Right cardiac atrium (tissue), 5 donors: ENCODE results near the gene TTC9. TPM values are rescaled to one million over a fixed set of nuclear protein-coding genes. Genes with fewer than 3 reads are reported as not detected.

Source experiments
- ATAC-seq, 2 donors: fragments of 200-7000 bp; cut with Tn5 transposase; one replicate each; pipeline versions ENCODE4 v1.8.0 to v1.9.1; 2020; ENCODE audit warnings: moderate library complexity in 2 of 2, mild to moderate bottlenecking in 1 of 2
- DNase-seq, 3 donors: peaks; one replicate each; pipeline ENCODE4 v3.0.0-alpha.2; 2020
- H3K27ac ChIP-seq: one replicate; pipeline ENCODE4 v1.5.1; 2013; ENCODE audit warnings: mild to moderate bottlenecking, low read length, control low read depth, moderate library complexity
- H3K27me3 ChIP-seq: one replicate; pipeline ENCODE4 v1.6.1; 2013; ENCODE audit not compliant: control insufficient read depth, insufficient read depth
- H3K4me1 ChIP-seq: one replicate; pipeline ENCODE4 v1.6.1; 2013; ENCODE audit warnings: low read length; ENCODE audit not compliant: control insufficient read depth, insufficient read depth
- H3K4me3 ChIP-seq: one replicate; pipeline ENCODE4 v1.5.1; 2013; ENCODE audit warnings: low read length, control low read depth
- H3K9me3 ChIP-seq: one replicate; pipeline ENCODE4 v1.6.1; 2013; ENCODE audit warnings: low read length; ENCODE audit not compliant: control insufficient read depth
- WGBS: extraction: QIAGEN DNeasy Blood & Tissue Kit; methylation state at CpG from one replicate; pipeline ENCODE4 v1.1.7; 2013; 5-methylcytosine and 5-hydroxymethylcytosine counted together
- intact Hi-C, 4 donors: fragments of 100-400 bp; cut with DNase I; formaldehyde crosslinking; loops; one replicate each; pipeline versions ENCODE4 v1.11.0 to v1.14.0; 2022 to 2023
- long read RNA-seq, 4 donors: library from polyadenylated mRNA; unstranded; transcript quantifications; one replicate each; pipeline ENCODE4 v2.0.0, GENCODE V29; 2020 to 2021
- polyA plus RNA-seq: library from polyadenylated mRNA; stranded (reverse); fragments of 200-250 nt; gene quantifications from one replicate; pipeline ENCODE4 v1.2.3, GENCODE V29; 2013
- total RNA-seq, 4 donors: library from RNA; stranded (reverse); fragmentation: NEBNext Ultra II Directional; extraction: Animal tissue kit (Norgen Biotek cat#: 25700); gene quantifications; one replicate each; pipeline ENCODE4 v1.2.1, GENCODE V29; 2021
- donor health status: healthy with polysubstance abuse.
- donor health status: DM: no; HTN: yes; CAD: no.
- donor health status: DM: no; HTN: no; CAD: no.
- donor health status: DM: no; HTN: yes; CAD: no; lungs with severe emphysema.
- donor health status: DM: yes; HTN: yes; CAD: no.

Gene TTC9
- total RNA-seq: 1 to 10 TPM; 1.7 to 4.7 (median 2.7) TPM
- 0.95 TPM for polyA plus RNA-seq
- long read RNA-seq, donor 1, full-length matches to known transcripts: 15 of 15 reads
- long read RNA-seq, donor 1, partial matches to known transcripts: 0 of 15 reads
- long read RNA-seq, donor 1, other reads (novel, unspliced or antisense): 0 of 15 reads
- long read RNA-seq, donor 2, full-length matches to known transcripts: 4 of 5 reads
- long read RNA-seq, donor 2, partial matches to known transcripts: 0 of 5 reads
- long read RNA-seq, donor 2, other reads (novel, unspliced or antisense): 1 of 5 reads
- long read RNA-seq, donor 3, full-length matches to known transcripts: 1 of 1 reads
- long read RNA-seq, donor 3, partial matches to known transcripts: 0 of 1 reads
- long read RNA-seq, donor 3, other reads (novel, unspliced or antisense): 0 of 1 reads
- long read RNA-seq, donor 4, full-length matches to known transcripts: 10 of 11 reads
- long read RNA-seq, donor 4, partial matches to known transcripts: 0 of 11 reads
- long read RNA-seq, donor 4, other reads (novel, unspliced or antisense): 1 of 11 reads

GRCh38 chr14:70641548-70642302 lies at the start of gene TTC9:
TSS of gene TTC9 (plus strand) at chr14:70641916. CDS start at chr14:70642130, 214 bp downstream.
- peak; percentile 37 to 70 (median 67) for DNase-seq
- Histone ChIP-seq H3K4me1 (no peaks in the 10 kb centered on the region), H3K9me3 (no peaks in the 10 kb centered on the region), H3K27me3 (no peaks in the 10 kb centered on the region), H3K27ac (no peak within 1 kb of the TSS), H3K4me3 (peak within 1 kb of the TSS; percentile 96)
- intact Hi-C loops: loop anchor here in 1 of 4 donors (10.0 kb wide), 1 partner anchor 63 kb away; no protein-coding TSS in a partner anchor
- peak; percentile 55 to 74 for ATAC-seq
- WGBS: under 1% methylated on average over 105 of the region's 105 CpGs

- H3K27me3 ChIP-seq: no peaks in the 10 kb centered on the region
- H3K9me3 ChIP-seq: no peaks in the 10 kb centered on the region
- H3K4me1 ChIP-seq: peaks cover 3% of the 10 kb centered on the region
- intact Hi-C loops: no loop called here
- ATAC-seq (no peak), DNase-seq (no peak)
- no peak overlapping the region for H3K27ac ChIP-seq
- no peak overlapping the region for H3K4me3 ChIP-seq
- WGBS: 95% methylated on average over 9 of the region's 9 CpGs
Measured at GRCh38 chr14:70594461-70594860, 47.3 kb upstream of the TTC9 start.

GRCh38 chr14:70595443-70596185 lies 46.1 kb upstream of the TTC9 start:
- Histone ChIP-seq H3K4me1 (peaks cover 3% of the 10 kb centered on the region), H3K27ac (no peak overlapping the region), H3K4me3 (no peak overlapping the region), H3K9me3 (no peaks in the 10 kb centered on the region), H3K27me3 (no peaks in the 10 kb centered on the region)
- WGBS: 83% methylated on average over 9 of the region's 9 CpGs
- DNase-seq (peak in 1 of 3 donors; percentile 38), ATAC-seq (no peak)
- intact Hi-C loops: no loop called here

GRCh38 chr14:70597731-70598130 lies 44.0 kb upstream of the TTC9 start:
- intact Hi-C loops: no loop called here
- Histone ChIP-seq H3K9me3 (no peaks in the 10 kb centered on the region), H3K27me3 (no peaks in the 10 kb centered on the region), H3K4me1 (peaks cover 5% of the 10 kb centered on the region), H3K27ac (no peak overlapping the region), H3K4me3 (no peak overlapping the region)
- 92% methylated on average over 3 of the region's 3 CpGs for WGBS
- ATAC-seq (no peak), DNase-seq (no peak)

GRCh38 chr14:70599345-70599744 lies 42.4 kb upstream of the TTC9 start:
- intact Hi-C loops: no loop called here
- Histone ChIP-seq H3K4me1 (peaks cover 5% of the 10 kb centered on the region), H3K27ac (no peak overlapping the region), H3K9me3 (no peaks in the 10 kb centered on the region), H3K27me3 (no peaks in the 10 kb centered on the region), H3K4me3 (peak overlapping the region; percentile 100)
- no peak for ATAC-seq
- no peak for DNase-seq
- WGBS: 5% methylated on average over 1 of the region's 1 CpG

GRCh38 chr14:70600382-70601157 lies 41.1 kb upstream of the TTC9 start, which contains the start of gene MED6:
TSS of gene MED6 (minus strand) at chr14:70600655. CDS start at chr14:70600637, 18 bp downstream.
- H3K27me3 ChIP-seq: no peaks in the 10 kb centered on the region
- under 1% methylated on average over 42 of the region's 43 CpGs for WGBS
- peak within 1 kb of the TSS; percentile 15 for H3K27ac ChIP-seq
- no peaks in the 10 kb centered on the region for H3K9me3 ChIP-seq
- H3K4me3 ChIP-seq: peak within 1 kb of the TSS; percentile 100
- peaks cover 5% of the 10 kb centered on the region for H3K4me1 ChIP-seq
- DNase-seq (peak; percentile 95 to 97 (median 97)), ATAC-seq (peak; percentile 100)
- intact Hi-C loops: no loop called here

GRCh38 chr14:70601162-70601561 lies 40.6 kb upstream of the TTC9 start:
- WGBS: 25% methylated on average over 3 of the region's 3 CpGs
- intact Hi-C loops: no loop called here
- Histone ChIP-seq H3K9me3 (no peaks in the 10 kb centered on the region), H3K27me3 (no peaks in the 10 kb centered on the region), H3K4me3 (peak overlapping the region; percentile 100), H3K27ac (no peak overlapping the region), H3K4me1 (peaks cover 5% of the 10 kb centered on the region)
- ATAC-seq (peak in 1 of 2 donors; percentile 15), DNase-seq (no peak)

- Histone ChIP-seq H3K4me1 (peaks cover 5% of the 10 kb centered on the region), H3K27me3 (no peaks in the 10 kb centered on the region), H3K4me3 (no peak overlapping the region), H3K9me3 (no peaks in the 10 kb centered on the region), H3K27ac (no peak overlapping the region)
- ATAC-seq (no peak), DNase-seq (no peak)
- intact Hi-C loops: no loop called here
- WGBS: 89% methylated on average over 2 of the region's 2 CpGs
Measured at GRCh38 chr14:70602254-70602653, 39.5 kb upstream of the TTC9 start.

- Histone ChIP-seq H3K4me3 (no peak overlapping the region), H3K27me3 (peaks cover 5% of the 10 kb centered on the region), H3K27ac (no peak overlapping the region), H3K9me3 (no peaks in the 10 kb centered on the region), H3K4me1 (no peaks in the 10 kb centered on the region)
- WGBS: 52% methylated on average over 3 of the region's 3 CpGs
- ATAC-seq: no peak
- no peak for DNase-seq
- intact Hi-C loops: no loop called here
Measured at GRCh38 chr14:70611216-70611615, 30.5 kb upstream of the TTC9 start.

GRCh38 chr14:70616646-70617045 lies 25.1 kb upstream of the TTC9 start:
- intact Hi-C loops: no loop called here
- ATAC-seq (no peak), DNase-seq (no peak)
- WGBS: 93% methylated on average over 3 of the region's 3 CpGs
- no peaks in the 10 kb centered on the region for H3K4me1 ChIP-seq
- no peaks in the 10 kb centered on the region for H3K27me3 ChIP-seq
- no peak overlapping the region for H3K4me3 ChIP-seq
- no peaks in the 10 kb centered on the region for H3K9me3 ChIP-seq
- no peak overlapping the region for H3K27ac ChIP-seq
